Immature natural killer cell (primary cell): Measurements from ENCODE around the gene POLR3GL. TPM values are rescaled to one million over a fixed set of nuclear protein-coding genes. Genes with fewer than 3 reads are reported as not detected.

Experiments used
- polyA plus RNA-seq, 3 donors: library from polyadenylated mRNA; unstranded; fragments of 300-500 nt; fragmentation: Illumina TruSeq; gene quantifications; one replicate each; pipeline ENCODE4 v1.2.3, GENCODE V29; 2021

The POLR3GL gene
- polyA plus RNA-seq, 3 donors from 2014 or later: 112 to 207 (median 119) TPM

Other genes starting within 250 kb of the POLR3GL start
- gene CD160, start 245.2 kb upstream of the POLR3GL start, polyA plus RNA-seq: 100 to 1,000 TPM; 382 to 493 (median 435) TPM
- 1 to 10 TPM; 4.7 to 9.4 (median 8.3) TPM for gene RNF115, start 140.6 kb upstream of the POLR3GL start, polyA plus RNA-seq
- 10 to 100 TPM; 34.5 to 56.4 (median 45.6) TPM for gene POLR3C, start 140.5 kb upstream of the POLR3GL start, polyA plus RNA-seq
- gene NUDT17, start 119.1 kb upstream of the POLR3GL start, polyA plus RNA-seq: 1 to 10 TPM in 2 of 3 donors, not detected in 1; 3.8 to 4.1 TPM
- 10 to 100 TPM in 2 of 3 donors, 1 to 10 TPM in 1; 9.3 to 27.1 (median 10.5) TPM for gene PIAS3, start 105.6 kb upstream of the POLR3GL start, polyA plus RNA-seq
- gene ANKRD35, start 78.8 kb upstream of the POLR3GL start, polyA plus RNA-seq: under 1 TPM; 0.40 to 0.93 (median 0.86) TPM
- gene ITGA10, start 54.6 kb upstream of the POLR3GL start, polyA plus RNA-seq: not detected
- gene PEX11B, start 46.0 kb upstream of the POLR3GL start, polyA plus RNA-seq: 10 to 100 TPM; 40.2 to 73.0 (median 56.9) TPM
- 100 to 1,000 TPM; 175 to 256 (median 194) TPM for gene RBM8A, start 37.2 kb upstream of the POLR3GL start, polyA plus RNA-seq
- gene LIX1L, start 6.7 kb upstream of the POLR3GL start, polyA plus RNA-seq: 10 to 100 TPM; 17.9 to 28.0 (median 20.7) TPM
- gene ANKRD34A, start 115 bp upstream of the POLR3GL start, polyA plus RNA-seq: under 1 TPM in 2 of 3 donors, not detected in 1; 0.11 to 0.55 TPM
- 1,000 to 10,000 TPM; 3,408 to 4,367 (median 4,229) TPM for gene TXNIP, start 31.9 kb downstream of the POLR3GL start, polyA plus RNA-seq
- not detected for gene HJV, start 57.0 kb downstream of the POLR3GL start, polyA plus RNA-seq
- gene NBPF10, start 180.1 kb downstream of the POLR3GL start, polyA plus RNA-seq: under 1 TPM in 2 of 3 donors, not detected in 1; 0.06 to 0.11 TPM